Stimulated activated CD4-positive, alpha-beta T cell treated with anti-CD3 and anti-CD28 coated beads, Interleukin-2, amount 100 ng/mL, for 4 hours (primary cell): ENCODE measurements around the gene RIN3.
"Not testable (repeated sequence)": the region's sequence is repeated elsewhere in the genome, so short reads cannot be mapped to it uniquely, and the experiment has no call there.

Experiments used
- DNase-seq: peaks from one replicate; pipeline ENCODE4 v3.0.0-alpha.2; 2020; ENCODE audit warnings: low read depth

The RIN3 gene

DNA sequence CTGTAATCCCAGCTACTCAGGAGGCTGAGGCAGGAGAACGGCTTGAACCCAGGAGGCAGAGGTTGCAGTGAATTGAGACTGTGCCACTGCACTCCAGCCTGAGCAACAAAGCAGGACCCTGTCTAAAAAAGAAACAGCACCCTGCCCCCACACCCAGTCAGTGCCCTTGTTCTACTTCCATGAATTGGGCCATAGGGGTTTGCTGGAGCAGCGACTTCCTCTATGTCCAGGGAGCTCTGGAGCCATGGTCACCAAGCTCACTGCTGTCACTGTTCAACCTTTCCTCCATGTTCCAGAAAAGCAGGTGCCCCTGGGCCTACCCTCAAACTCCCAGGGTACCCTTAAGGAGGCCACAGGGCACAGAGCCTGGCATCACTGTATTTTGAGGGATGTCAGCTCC lies 116.8 kb downstream of the RIN3 start:
- DNase-seq = no peak

DNA sequence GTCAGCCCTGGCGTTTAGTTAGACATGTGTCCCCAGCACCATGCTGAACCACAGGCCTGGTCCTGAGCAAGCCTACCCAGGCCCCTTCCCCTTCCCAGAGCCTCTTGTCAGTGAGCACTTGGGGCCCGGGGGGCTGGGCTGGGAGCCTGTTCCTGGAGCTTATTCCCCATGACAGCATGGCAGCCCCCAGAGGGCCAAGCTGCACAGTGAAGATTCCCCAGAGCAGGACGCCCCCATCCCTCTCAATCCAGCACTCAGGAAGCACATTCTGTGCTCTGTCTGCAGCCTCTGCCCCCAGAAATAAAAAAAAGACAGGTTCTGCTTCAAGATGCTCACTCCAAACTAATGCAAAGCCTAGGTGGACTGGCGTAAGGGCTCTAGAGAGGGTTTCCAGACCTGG lies 117.5 kb downstream of the RIN3 start:
- no peak for DNase-seq

DNA sequence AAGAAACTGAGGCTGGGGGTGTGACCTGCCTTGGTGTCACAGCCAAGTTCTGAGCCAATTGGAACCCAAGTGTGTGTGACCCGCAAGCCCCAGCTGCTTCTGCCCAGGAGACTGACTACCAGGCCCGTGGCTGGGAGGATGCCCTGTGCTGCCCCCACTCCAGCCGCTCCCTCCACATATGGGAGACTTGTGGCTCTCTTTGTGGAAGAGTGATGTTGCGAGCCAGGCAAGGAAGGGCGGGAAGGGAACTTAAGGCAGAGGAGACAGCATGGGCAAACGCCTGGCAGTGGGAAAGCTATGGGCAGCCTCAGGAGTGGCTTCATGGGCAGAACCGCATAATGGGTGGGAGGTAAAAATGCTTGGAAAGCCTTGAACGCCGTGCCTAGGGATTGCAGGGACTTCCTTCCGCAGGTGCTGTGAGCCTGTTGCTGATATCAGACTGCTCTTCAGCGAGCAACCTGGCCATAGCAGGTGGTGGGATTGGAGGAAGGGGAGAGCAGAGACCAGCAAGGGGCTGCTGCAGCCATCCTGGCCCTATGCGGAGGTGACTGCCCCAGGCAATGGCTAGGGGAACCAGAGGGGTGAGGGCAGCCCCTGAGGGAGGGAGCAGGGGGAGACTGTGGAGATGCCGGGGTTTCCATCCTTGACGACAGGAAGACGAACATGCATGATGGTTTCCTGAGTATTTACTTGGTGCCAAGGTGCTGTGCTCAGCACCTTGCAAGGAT lies 119.1 kb downstream of the RIN3 start:
- no peak for DNase-seq

DNA sequence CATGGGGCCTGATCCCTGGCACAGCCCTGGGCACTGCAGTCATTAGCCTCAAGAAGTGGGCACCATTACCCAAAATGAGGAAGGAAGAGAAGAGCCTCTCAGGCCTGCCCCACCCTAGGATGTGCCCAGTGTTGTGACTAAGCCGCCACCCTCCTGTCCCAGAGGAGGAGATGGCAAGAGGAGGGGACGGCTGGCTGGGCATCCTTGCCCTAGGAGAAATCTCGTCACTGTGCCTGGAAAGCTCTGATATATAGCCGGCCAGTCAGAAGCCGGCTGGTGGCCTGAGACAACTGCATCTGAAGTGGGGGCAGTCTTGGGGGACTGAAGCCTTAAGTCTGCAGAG lies 119.7 kb downstream of the RIN3 start:
- no peak for DNase-seq

GRCh38 chr14:92633724-92634123 lies 120.1 kb downstream of the RIN3 start:
- DNase-seq = no peak

DNA sequence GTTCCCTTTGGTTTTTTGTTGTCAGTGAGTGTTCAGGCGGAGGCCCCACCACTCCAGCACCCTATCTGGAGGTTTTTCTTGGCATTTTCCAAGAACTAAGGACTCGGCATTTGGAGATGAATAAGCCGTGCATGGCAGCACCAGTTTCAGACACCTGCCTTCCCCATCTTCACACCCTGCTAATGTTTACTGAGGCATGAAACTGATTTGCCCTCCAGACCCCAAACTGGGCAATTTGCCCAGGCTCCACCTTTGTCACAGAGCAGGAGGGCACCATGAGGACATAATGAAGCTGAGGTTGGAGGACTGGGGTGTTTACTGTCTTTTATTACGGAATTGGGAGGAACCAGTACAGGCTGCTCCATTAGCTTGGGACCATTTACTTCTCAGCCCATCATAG lies 121.5 kb downstream of the RIN3 start:
- DNase-seq = no peak

DNA sequence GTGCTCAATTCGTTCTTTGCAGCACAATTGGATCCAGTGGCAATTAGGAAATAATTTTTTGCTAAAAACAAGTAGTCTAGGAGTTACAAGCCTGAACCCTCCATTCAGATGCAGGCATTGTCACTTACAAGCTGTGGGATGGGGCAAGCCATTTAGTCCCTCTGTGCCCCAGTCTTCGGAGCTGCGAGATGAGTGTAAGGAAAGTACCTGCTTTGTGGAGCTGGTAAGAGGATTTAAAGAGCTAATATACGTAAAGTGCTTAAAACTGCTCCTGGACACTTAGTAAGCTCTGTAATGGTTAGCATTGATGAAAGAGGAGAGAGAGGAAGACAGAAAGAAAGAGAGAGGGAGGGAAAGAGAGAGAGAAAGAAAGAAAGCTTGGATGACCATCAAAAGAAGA lies 122.3 kb downstream of the RIN3 start:
- DNase-seq = no peak

GRCh38 chr14:92637228-92637627 lies 123.6 kb downstream of the RIN3 start:
- DNase-seq = no peak

DNA sequence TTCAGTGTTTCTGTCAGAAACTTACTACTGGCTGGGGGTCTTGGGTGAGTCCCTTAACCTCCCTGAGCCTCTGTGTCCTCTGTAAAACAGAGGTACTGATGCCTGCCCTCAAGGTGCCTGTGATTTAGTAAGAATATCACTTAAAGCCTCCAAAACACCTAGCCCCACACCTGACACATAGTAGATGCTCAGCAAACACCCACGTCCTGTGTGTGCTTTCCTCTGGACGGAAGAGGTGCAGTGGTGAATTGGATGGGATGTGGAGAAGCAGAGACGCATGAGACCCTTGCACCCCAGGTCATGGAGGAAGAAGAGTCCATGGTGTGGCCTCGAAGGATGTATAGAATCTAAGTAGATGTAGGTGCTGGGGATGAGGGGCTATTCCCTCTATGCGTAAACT lies 124.3 kb downstream of the RIN3 start:
- DNase-seq = no peak

- no peak for DNase-seq
Measured at GRCh38 chr14:92638266-92638665, 124.7 kb downstream of the RIN3 start.

- DNase-seq = no peak
Measured at GRCh38 chr14:92638904-92639303, 125.3 kb downstream of the RIN3 start.

DNA sequence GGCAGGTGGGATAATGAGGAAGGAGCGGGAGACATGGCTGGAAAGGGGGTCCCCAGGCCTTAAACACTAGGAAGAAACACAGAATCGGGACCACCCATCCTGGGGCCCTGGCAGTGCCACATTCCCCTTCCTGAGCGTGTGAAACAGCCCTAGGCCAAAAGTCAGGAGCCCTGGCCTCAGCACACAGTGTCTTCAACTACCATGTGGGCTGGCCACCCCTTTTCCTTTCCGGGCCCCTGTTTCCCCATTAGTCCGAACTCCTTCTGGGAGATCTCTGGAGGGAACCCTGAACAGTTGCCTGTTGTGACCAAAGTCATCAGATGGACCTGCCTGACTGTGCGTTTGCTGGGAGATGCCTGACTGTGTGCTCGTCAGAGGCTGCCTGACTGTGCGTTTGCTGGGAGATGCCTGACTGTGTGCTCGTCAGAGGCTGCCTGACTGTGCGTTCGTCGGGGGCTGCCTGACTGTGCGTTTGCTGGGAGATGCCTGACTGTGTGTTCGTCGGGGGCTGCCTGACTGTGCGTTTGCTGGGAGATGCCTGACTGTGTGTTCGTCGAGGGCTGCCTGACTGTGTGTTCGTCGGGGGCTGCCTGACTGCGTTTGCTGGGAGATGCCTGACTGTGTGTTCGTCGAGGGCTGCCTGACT lies 126.0 kb downstream of the RIN3 start:
- not testable (repeated sequence) for DNase-seq

- no peak for DNase-seq
Measured at GRCh38 chr14:92641306-92641705, 127.7 kb downstream of the RIN3 start.

- no peak for DNase-seq
Measured at GRCh38 chr14:92644171-92644969, 130.8 kb downstream of the RIN3 start.

- DNase-seq = no peak
Measured at GRCh38 chr14:92644970-92645515, 131.5 kb downstream of the RIN3 start.

DNA sequence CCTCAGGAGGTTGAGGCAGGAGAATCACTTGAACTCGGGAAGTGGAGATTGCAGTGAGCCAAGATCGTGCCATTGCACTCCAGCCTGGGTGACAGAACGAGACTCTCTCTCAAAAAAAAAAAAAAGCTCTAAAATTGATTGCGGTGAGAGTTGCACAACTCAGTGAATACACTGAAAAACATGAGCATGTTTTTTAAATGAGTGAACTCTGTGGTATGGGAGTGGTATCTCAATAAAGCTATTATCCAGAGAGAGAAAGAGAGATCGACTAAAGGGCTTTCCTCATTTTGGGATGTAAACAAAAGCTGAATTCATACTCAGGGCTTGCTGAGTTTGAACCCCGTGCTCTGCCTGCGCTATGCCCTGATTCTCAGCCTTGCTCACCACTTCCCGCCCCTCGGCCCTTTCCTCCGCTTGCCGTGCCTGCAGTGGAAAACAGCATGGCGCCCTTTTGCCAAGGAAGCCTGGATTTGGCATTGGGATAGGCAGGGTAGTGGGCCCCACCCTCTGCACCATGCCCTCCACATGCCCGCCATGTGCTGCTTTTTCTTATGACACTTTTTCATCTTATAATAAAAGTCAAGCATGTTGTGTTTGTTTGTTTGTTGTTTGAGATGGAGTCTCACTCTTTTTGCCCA lies 132.4 kb downstream of the RIN3 start:
- no peak for DNase-seq

GRCh38 chr14:92646952-92647796 lies 133.6 kb downstream of the RIN3 start:
- DNase-seq = no peak

DNA sequence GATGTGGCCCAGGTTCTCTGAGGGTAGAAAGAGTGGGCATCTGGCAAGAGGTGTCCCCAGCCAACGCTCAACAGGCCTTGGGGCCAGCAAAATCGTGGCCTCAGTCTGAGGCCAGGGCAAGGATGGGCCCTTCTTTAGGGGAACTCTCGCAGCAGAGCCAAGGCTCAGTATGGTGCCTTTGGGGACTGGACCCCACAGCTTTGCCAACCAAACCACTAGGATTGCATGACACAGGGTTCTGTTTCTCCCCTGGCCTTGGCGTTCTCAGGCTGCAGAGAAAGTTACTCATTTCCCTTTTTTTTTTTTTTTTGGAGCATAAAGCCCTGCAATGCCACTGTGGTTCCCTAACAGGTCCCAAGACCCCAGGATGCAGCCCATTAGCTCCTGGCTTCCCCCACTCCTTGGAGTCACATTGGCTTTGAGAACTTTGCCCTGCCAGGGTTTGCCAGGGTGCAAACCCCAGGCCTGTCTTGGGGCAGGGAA lies 134.3 kb downstream of the RIN3 start:
- no peak for DNase-seq

DNA sequence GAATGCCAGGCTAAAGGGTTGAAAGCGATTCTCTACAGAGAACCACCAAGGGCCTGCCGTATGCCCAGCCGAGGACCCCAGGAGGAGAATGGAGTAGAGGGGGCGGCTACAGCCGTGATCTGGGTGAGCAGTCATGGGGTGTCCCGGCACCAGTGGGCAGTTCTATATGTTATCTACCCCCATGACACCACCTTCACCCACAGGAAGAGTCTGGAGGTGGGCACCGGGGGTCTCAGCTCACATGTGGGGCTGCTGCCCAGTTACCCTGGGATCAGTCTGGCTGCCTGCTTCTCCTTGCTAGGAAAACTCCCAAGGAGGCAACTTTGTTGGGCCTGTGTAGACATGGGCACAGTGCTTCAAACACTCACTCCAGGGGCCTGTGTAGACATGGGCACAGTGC lies 135.5 kb downstream of the RIN3 start:
- no peak for DNase-seq

DNA sequence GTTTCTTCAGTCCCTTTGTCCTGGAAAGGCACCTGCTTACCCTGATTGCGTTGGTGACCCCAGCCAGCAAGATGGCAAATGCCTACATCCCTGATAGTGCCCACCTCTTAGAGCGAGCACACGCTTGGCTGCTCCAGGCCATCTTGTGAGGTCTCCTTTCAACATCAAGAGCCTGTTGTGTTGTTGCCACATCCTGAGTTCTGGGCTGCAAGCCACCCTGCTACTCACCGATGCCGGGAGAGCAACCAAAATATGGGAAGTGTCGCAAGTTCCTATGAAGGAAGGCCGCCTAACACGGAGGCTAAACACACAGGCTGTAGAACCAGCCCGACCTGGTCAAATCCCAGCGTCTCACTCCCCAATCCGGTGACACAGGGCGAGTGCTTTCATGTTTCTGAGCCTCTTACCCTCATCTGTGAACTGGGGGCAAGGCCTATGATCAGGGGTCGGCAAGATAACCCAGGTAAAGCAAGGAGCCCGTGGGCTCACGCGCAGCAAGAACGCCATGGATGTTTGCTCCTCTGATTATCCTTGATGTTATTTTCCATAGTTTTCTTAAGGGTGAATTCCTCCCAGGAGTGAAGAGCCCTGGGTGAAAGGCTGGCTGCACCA lies 136.5 kb downstream of the RIN3 start:
- no peak for DNase-seq

- DNase-seq = no peak
Measured at GRCh38 chr14:92650581-92651105, 137.1 kb downstream of the RIN3 start.
